HepG2 (cell line): ENCODE data around the gene LTB4R2. TPM values are rescaled to one million over a fixed set of nuclear protein-coding genes. Genes with fewer than 3 reads are reported as not detected.

ENCODE experiments used
- ATAC-seq: fragments of 200-7000 bp; cut with Tn5 transposase; 3 replicates; pipeline ENCODE4 v1.9.1; 2020; ENCODE audit warnings: mild to moderate bottlenecking, moderate library complexity
- BruUV-seq: library from RNA; stranded (reverse); fragments of 400-500 nt; replicated peaks from 2 replicates; lab custom pipeline; 2021; lab: Mats Ljungman, UMichigan
- CTCF ChIA-PET: fragments of 300-600 bp; formaldehyde crosslinking; extraction: SDS; loops from one replicate; lab custom pipeline; 2021; ENCODE audit warnings: low total read pairs, inconsistent platforms, low intra/inter-chr PET ratio; lab: Yijun Ruan, JAX
- POLR2A ChIA-PET: fragments of 350-600 bp; sonication (Branson Sonifier 250); formaldehyde crosslinking; loops from one replicate; lab custom pipeline; 2020; ENCODE audit warnings: antibody characterized with exemption, inconsistent platforms; lab: Yijun Ruan, JAX
- DNase-seq: peaks from one replicate; pipeline ENCODE4 v3.0.0-alpha.2; 2015; ENCODE audit warnings: low spot score
- FAIRE-seq: peaks from 3 replicates; lab custom pipeline; 2011; peaks lifted over from hg19 to GRCh38; lab: Jason Lieb, UNC
- H2AFZ ChIP-seq: one replicate; pipeline ENCODE4 v1.6.1; 2011; ENCODE audit warnings: low read length, inconsistent platforms
- H3K27ac ChIP-seq: fragments of 300-600 bp; 3 replicates; pipeline ENCODE4 v1.8.0; 2011; ENCODE audit warnings: mixed run types, mild to moderate bottlenecking, mixed read lengths, low read length, inconsistent platforms; ENCODE audit not compliant: insufficient read depth; ENCODE audit errors: extremely low read length
- H3K27me3 ChIP-seq, 2 experiments: fragments of 200-600 bp in 1 of 2; 2 replicates in 1 of 2; 3 replicates in 1 of 2; pipeline versions ENCODE4 v1.6.0 to v1.8.0; 2011; ENCODE audit warnings: low read length in 2 of 2, mild to moderate bottlenecking in 2 of 2, moderate library complexity in 2 of 2, inconsistent platforms in 1 of 2; ENCODE audit not compliant: insufficient read depth in 2 of 2, control insufficient read depth in 1 of 2
- H3K36me3 ChIP-seq, 2 experiments: fragments of 200-600 bp in 1 of 2; replicated peaks in 1 of 2; 2 replicates in 1 of 2; 3 replicates in 1 of 2; pipeline versions ENCODE4 v1.5.1 to v1.8.0; 2011; ENCODE audit warnings: low read length in 2 of 2, inconsistent platforms in 1 of 2; ENCODE audit not compliant: insufficient read depth in 2 of 2, control insufficient read depth in 1 of 2
- H3K4me1 ChIP-seq: 2 replicates; pipeline ENCODE4 v1.5.1; 2012; ENCODE audit warnings: low read length, inconsistent platforms; ENCODE audit not compliant: insufficient read depth
- H3K4me2 ChIP-seq: 2 replicates; pipeline ENCODE4 v1.6.0; 2011; ENCODE audit warnings: low read depth, low read length, inconsistent platforms
- H3K4me3 ChIP-seq, 3 experiments: fragments of 200-600 bp in 1 of 3; sonication (generic), shearing (Covaris generic) in 1 of 3; replicated peaks in 1 of 3; 2 replicates each; pipeline ENCODE4 v1.5.1; 2011 to 2016; ENCODE audit warnings: low read length in 3 of 3, inconsistent platforms in 2 of 3, low read depth in 2 of 3, mild to moderate bottlenecking in 2 of 3, control low read depth in 1 of 3, mixed read lengths in 1 of 3; ENCODE audit not compliant: insufficient read depth in 1 of 3
- H3K79me2 ChIP-seq: one replicate; pipeline ENCODE4 v1.6.1; 2011; ENCODE audit warnings: low read length, inconsistent platforms; ENCODE audit not compliant: insufficient read depth
- H3K9ac ChIP-seq: 2 replicates; pipeline ENCODE4 v1.6.0; 2011; ENCODE audit warnings: mild to moderate bottlenecking, low read depth, low read length, inconsistent platforms; ENCODE audit not compliant: insufficient read depth
- H3K9me3 ChIP-seq: 2 replicates; pipeline ENCODE4 v1.5.1; 2012; ENCODE audit warnings: mild to moderate bottlenecking, low read length
- H4K20me1 ChIP-seq: 2 replicates; pipeline ENCODE4 v1.6.0; 2011; ENCODE audit warnings: inconsistent platforms, mild to moderate bottlenecking, low read length, moderate library complexity; ENCODE audit not compliant: insufficient read depth
- AGO1 ChIP-seq: fragments of 200-400 bp; formaldehyde crosslinking; IDR thresholded peaks from 2 replicates; pipeline ENCODE4 v1.6.1; 2017; ENCODE audit warnings: mild to moderate bottlenecking, low read depth, low read length, moderate library complexity; ENCODE audit not compliant: poor library complexity, severe bottlenecking
- CTCF ChIP-seq: sonication (generic); formaldehyde crosslinking; IDR thresholded peaks from 2 replicates; pipeline ENCODE4 v1.5.0; 2020; ENCODE audit warnings: mild to moderate bottlenecking, missing genetic modification reagents, moderate library complexity
- MYC ChIP-seq: sonication (generic); formaldehyde crosslinking; IDR thresholded peaks from 2 replicates; pipeline ENCODE4 v1.9.0; 2021; ENCODE audit warnings: missing genetic modification reagents, borderline replicate concordance
- ZNF687 ChIP-seq: sonication (generic); formaldehyde crosslinking; IDR thresholded peaks from 2 replicates; pipeline ENCODE4 v1.5.1; 2020; ENCODE audit warnings: mild to moderate bottlenecking, missing genetic modification reagents, moderate library complexity
- WGBS: methylation state at CpG from one replicate; pipeline ENCODE4 v1.1.6; 2017; ENCODE audit warnings: low lambda C conversion rate; 5-methylcytosine and 5-hydroxymethylcytosine counted together
- in situ Hi-C: cut with HindIII; loops from 2 replicates; pipeline ENCODE4 v1.10.0; 2017; ENCODE audit warnings: low pct_unique_long_range_greater_than_20kb; ENCODE audit not compliant: extremely low pct_ligation_motif_present
- intact Hi-C: fragments of 100-400 bp; cut with micrococcal nuclease; formaldehyde crosslinking; loops from one replicate; pipeline ENCODE4 v1.10.0; 2022; ENCODE audit not compliant: unreplicated experiment
- polyA plus RNA-seq, 8 experiments: library from polyadenylated mRNA; depleted of rRNA in 3 of 8; stranded (reverse) in 7 of 8; unstranded in 1 of 8; fragments of >200 nt; fragmentation: Illumina TruSeq in 4 of 8; extraction: Trizol in 4 of 8; gene quantifications; 2 replicates each; pipeline versions ENCODE4 v1.2.1 to v1.2.3, GENCODE V29; 2011 to 2016; ENCODE audit warnings: low read depth in 4 of 8, missing spikeins in 1 of 8, mixed read lengths in 1 of 8; ENCODE audit not compliant: insufficient read depth in 1 of 8
- total RNA-seq, 5 experiments: library from RNA; depleted of rRNA; stranded (reverse); fragments of >200 nt; fragmentation: Illumina TruSeq; extraction: Trizol; gene quantifications; 2 replicates each; pipeline ENCODE4 v1.2.3, GENCODE V29; 2016; ENCODE audit warnings: low read depth in 1 of 5
- TF ChIP-seq, protein P1 (sequence below): sonication (generic); formaldehyde crosslinking; IDR thresholded peaks from 2 replicates; pipeline ENCODE4 v1.8.1; 2023; ENCODE audit warnings: mild to moderate bottlenecking, missing genetic modification reagents

The LTB4R2 gene
- total and polyA plus RNA-seq, 2 of the 13 experiments (the other 11 are each of a cell fraction or from before 2014, with no cell fraction given): 3.9 to 6.9 TPM

DNA sequence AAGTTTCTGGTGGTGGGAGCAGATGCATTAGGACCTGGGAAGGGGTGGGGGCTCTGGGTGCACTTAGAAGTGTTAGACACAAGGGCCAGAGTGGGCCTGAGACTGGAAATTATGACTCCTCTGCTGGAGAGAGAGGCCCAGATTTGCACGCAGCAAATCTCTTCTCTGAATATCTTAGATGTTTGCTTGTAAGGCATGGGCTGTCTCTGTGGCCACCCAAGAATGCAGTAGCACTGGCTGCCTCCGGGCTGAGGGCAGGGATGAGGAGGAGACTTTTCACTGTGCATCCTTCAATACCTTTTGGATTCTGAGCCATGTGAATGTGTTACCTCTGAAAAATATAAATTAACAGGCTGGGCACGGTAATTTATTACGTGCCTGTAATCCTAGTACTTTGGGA, 24.6 kb upstream of the LTB4R2 start:
- no peak overlapping the region for H3K9ac ChIP-seq
- no peak overlapping the region for H2AFZ ChIP-seq
- ATAC-seq (peak; percentile 3; the same call in 1 of the 3 replicates), FAIRE-seq (no peak), DNase-seq (no peak)
- no peak overlapping the region for H3K4me3 ChIP-seq
- ChIA-PET POLR2A (interaction anchor here (1.1 kb wide), 1 partner anchor 43 kb away, joined by 4 read pairs; the partner anchor contains the start of gene TINF2), CTCF (no interaction called here)
- no TSS peak for BruUV-seq
- no peak overlapping the region for H3K4me2 ChIP-seq
- TF ChIP-seq, protein P1, sequence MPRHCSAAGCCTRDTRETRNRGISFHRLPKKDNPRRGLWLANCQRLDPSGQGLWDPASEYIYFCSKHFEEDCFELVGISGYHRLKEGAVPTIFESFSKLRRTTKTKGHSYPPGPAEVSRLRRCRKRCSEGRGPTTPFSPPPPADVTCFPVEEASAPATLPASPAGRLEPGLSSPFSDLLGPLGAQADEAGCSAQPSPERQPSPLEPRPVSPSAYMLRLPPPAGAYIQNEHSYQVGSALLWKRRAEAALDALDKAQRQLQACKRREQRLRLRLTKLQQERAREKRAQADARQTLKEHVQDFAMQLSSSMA (CRISPR knock-in tag): 0 out of 2 replicates have a peak, but pooled peaks have one; percentile 0
- TF ChIP-seq AGO1: no peak
- WGBS: 75% methylated on average over 4 of the region's 4 CpGs
- H3K79me2 ChIP-seq: no peaks in the 10 kb centered on the region
- no peaks in the 10 kb centered on the region for H3K4me1 ChIP-seq
- intact Hi-C loops (no loop called here), in situ Hi-C loops (no loop called here)
- H3K36me3 ChIP-seq: peaks cover 10 to 12% of the 10 kb centered on the region in 2 experiments
- no peaks in the 10 kb centered on the region for H3K27me3 ChIP-seq
- H3K27ac ChIP-seq: no peak overlapping the region
- no peaks in the 10 kb centered on the region for H3K9me3 ChIP-seq
- H4K20me1 ChIP-seq: no peaks in the 10 kb centered on the region

DNA sequence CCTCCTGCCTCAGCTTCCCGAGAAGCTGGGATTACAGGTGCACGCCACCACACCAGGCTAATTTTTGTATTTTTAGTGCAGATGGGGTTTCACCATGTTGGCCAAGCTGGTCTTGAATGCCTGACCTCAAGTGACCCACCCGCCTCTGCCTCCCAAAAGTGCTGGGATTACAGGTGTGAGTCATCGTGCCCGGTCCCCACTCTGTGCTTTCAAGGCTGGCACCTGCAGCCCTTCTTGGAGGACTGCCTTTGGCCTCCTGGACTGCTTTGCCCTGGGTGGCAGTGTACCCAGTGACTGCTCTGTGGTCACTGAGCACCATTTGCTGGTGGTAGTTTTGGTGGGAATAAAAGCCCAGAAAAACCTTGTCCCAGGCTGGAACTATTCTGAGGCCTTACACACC, 22.9 kb upstream of the LTB4R2 start:
- intact Hi-C loops: no loop called here
- DNase-seq (no peak), FAIRE-seq (no peak), ATAC-seq (no peak)
- no peak overlapping the region for H2AFZ ChIP-seq
- peaks cover 9% of the 10 kb centered on the region for H3K4me1 ChIP-seq
- no peak overlapping the region for H3K9ac ChIP-seq
- H4K20me1 ChIP-seq: no peaks in the 10 kb centered on the region
- BruUV-seq: no TSS peak
- H3K79me2 ChIP-seq: no peaks in the 10 kb centered on the region
- POLR2A ChIA-PET: interaction anchor here (0.7 to 1.7 kb wide), 4 partner anchors 14 to 44 kb away, joined by 3 to 11 read pairs (median 5); partner anchors contain the start of genes CIDEB, RABGGTA and TINF2
- no peak overlapping the region for H3K27ac ChIP-seq
- peaks cover 26 to 28% of the 10 kb centered on the region in 2 experiments for H3K36me3 ChIP-seq
- no peak overlapping the region for H3K4me3 ChIP-seq
- CTCF ChIA-PET: no interaction called here
- 95% methylated on average over 5 of the region's 5 CpGs for WGBS
- TF ChIP-seq CTCF (CRISPR knock-in tag): no peak
- 0 out of 2 replicates have a peak, but pooled peaks have one; percentile 9 for TF ChIP-seq MYC
- TF ChIP-seq ZNF687 (CRISPR knock-in tag): peak; percentile 20; the same call in 1 of the 2 replicates
- no peaks in the 10 kb centered on the region for H3K9me3 ChIP-seq
- H3K4me2 ChIP-seq: no peak overlapping the region
- in situ Hi-C loops: no loop called here
- H3K27me3 ChIP-seq: no peaks in the 10 kb centered on the region
